ENCODE results near the gene GPR160.

Gene GPR160

DNA sequence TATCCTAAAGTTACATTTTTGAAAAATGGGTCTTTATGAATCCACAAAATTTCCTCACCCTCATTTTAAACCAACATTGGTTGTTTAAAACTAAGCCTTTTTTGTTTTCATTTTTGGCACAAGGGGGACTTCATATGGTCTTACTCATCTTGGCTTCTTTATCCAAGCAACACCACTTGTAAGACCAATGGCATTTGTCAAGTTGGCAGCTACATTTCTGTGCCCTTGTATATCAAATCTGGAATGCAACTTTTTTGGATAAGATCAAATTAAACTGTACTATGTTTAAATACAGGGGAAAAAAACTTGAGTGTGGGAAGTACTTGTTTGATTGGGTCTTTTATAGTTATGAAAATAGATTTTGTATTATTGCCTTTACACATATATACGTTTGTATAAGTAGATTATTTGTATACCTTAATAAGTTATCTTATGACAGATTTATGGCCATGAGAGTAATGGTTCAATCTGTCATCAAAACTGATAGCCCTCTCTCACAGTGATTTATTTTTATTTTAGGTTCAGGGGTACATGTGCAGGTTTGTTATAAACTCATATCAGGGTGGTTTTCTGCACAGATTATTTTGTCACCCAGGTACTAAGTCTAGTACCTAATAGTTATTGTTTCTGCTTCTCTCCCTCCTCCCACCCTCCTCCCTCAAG is 43.4 kb downstream of the GPR160 start:
- ChIA-PET CTCF (no interaction called here), POLR2A (ENCODE audit: low non-redundant PET) (no interaction called here)
- DNase-seq (ENCODE audit: low spot score) = no peak
- no peak overlapping the region for H3K27ac ChIP-seq
- TF ChIP-seq, protein P1, sequence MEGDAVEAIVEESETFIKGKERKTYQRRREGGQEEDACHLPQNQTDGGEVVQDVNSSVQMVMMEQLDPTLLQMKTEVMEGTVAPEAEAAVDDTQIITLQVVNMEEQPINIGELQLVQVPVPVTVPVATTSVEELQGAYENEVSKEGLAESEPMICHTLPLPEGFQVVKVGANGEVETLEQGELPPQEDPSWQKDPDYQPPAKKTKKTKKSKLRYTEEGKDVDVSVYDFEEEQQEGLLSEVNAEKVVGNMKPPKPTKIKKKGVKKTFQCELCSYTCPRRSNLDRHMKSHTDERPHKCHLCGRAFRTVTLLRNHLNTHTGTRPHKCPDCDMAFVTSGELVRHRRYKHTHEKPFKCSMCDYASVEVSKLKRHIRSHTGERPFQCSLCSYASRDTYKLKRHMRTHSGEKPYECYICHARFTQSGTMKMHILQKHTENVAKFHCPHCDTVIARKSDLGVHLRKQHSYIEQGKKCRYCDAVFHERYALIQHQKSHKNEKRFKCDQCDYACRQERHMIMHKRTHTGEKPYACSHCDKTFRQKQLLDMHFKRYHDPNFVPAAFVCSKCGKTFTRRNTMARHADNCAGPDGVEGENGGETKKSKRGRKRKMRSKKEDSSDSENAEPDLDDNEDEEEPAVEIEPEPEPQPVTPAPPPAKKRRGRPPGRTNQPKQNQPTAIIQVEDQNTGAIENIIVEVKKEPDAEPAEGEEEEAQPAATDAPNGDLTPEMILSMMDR (conservative IDR thresholded peaks at IDR 0.05; ENCODE audit: low read depth) = no peak

DNA sequence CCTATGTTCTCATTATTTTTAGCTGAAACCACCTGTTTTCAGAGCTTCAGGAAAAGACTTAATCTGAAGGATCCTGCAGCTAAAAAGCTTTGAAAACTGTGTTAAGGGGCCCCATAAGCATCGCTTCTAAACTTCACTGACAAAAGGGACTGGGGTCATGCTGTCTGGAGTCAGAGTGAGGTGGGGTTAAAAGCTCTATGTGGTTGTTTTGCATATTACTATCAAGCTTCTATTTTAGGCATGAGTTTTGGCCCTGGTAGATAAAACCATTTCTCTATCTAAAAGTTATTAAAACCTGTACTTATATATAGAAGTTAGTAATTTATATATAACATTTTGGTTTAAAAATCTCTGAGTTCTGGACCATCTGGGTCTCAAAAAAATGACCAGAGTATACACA is 45.5 kb downstream of the GPR160 start:
- DNase-seq (ENCODE audit: low spot score) = no peak
- POLR2A ChIA-PET (ENCODE audit: low non-redundant PET) = no interaction called here
- no peak overlapping the region for H3K27ac ChIP-seq
- CTCF ChIA-PET = interaction anchor here (0.7 kb wide), 1 partner anchor 72 kb away, joined by 4 read pairs; no protein-coding TSS in a partner anchor
- TF ChIP-seq, protein P1 (conservative IDR thresholded peaks at IDR 0.05; ENCODE audit: low read depth) = no peak

DNA sequence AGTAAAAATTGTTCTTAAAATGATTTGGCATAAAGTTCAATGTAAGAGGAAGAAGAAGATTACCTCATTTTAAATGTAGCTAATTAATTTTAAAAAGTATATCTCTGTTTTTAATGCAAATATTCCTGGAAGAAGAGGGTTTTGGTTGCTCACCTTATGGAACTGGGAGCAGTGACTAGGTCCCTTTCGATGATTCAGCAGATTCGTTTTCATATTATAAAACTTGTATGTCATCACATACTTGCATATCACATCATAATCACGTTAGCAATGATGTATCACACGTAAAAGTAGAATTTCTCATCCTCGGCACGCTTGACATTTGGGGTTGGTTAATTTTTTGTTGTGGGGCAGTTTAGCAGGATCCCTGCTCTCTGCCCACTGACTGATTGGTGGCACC is 47.6 kb downstream of the GPR160 start:
- TF ChIP-seq, protein P1 (conservative IDR thresholded peaks at IDR 0.05; ENCODE audit: low read depth) = no peak
- ChIA-PET POLR2A (ENCODE audit: low non-redundant PET) (no interaction called here), CTCF (no interaction called here)

DNA sequence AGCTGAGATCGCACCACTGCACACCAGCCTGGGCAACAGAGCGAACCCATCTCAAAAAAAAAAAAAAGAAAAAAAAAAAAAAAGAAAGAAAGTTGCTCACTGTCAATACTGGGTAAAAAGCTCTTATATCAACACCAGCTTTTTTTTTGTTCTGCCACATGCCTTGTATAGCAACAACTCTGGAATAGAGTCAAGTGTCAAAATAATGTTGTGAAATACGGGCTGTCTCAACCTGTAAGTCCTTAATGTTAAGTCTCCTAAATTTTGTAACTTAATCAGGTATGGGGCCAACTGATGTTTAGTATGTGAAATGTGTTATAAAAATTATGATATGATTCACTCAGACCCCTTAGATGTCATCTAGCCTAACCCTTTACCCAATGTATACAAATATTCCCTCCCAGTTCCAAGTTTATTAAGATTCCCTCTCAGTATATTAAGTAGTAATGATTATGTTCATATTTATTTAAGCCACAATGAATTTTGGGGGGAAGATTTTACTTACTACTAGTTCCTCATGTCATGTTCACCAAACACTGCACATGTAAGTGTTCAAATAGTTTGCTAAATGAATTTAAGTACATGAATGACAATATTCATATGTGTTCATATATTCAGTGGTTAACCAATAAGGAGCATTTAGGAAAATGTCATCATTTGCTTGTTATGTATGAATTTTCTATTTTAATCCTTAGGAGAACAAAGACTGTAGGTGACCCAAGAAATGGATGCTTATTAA is 52.2 kb downstream of the GPR160 start:
- CTCF ChIA-PET = no interaction called here
- POLR2A ChIA-PET (ENCODE audit: low non-redundant PET) = no interaction called here
- TF ChIP-seq, protein P1 (conservative IDR thresholded peaks at IDR 0.05; ENCODE audit: low read depth) = no peak
- H3K27ac ChIP-seq = no peak overlapping the region
- DNase-seq (ENCODE audit: low spot score) = no peak

More for the DNA sequence above, 47.6 kb downstream of the GPR160 start:
- H3K27ac ChIP-seq = no peak overlapping the region
- DNase-seq (ENCODE audit: low spot score) = no peak

DNA sequence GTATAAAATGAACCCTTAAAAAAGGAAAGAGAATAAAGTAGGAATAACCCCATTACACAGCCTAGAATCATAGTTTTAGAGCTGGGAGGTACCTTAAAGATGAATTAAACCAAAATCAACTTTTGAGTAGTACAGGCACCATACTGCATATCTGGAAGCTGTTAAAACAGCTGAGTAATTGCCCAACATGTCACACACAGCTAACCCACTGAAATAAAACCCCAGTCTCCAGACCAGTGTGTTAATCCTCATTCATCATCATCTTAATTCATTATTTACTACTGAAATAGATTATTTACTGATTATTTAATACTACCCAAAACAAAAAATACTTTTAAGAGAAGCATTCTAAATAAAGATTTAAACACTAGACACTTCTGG is 52.8 kb downstream of the GPR160 start:
- CTCF ChIA-PET = no interaction called here
- H3K27ac ChIP-seq = no peak overlapping the region
- no peak for DNase-seq (ENCODE audit: low spot score)
- TF ChIP-seq, protein P1 (conservative IDR thresholded peaks at IDR 0.05; ENCODE audit: low read depth) = no peak
- POLR2A ChIA-PET (ENCODE audit: low non-redundant PET) = no interaction called here

DNA sequence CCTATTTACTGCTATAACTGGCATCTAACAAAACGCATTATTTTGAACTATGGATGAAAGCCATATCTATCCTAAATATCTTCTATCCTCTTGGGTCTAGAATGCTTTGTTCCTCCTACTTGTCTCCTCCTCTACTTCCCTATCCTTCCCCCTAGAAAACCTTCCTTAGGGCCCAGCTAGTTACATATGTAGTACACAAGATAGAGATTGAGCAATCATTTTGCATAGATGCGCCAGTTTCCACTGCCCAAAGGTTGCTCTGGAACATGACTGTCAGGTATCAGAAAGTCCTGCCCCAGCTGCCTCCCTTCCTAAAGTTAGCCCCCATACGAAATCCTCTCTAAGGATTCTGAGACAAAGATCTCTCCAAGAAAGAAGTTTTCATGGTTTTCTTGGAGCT is 55.1 kb downstream of the GPR160 start:
- POLR2A ChIA-PET (ENCODE audit: low non-redundant PET) = no interaction called here
- DNase-seq (ENCODE audit: low spot score) = no peak
- CTCF ChIA-PET = interaction anchor here (0.5 to 0.6 kb wide), 2 partner anchors 13 to 43 kb away, joined by 4 to 8 read pairs; no protein-coding TSS in a partner anchor
- TF ChIP-seq, protein P1 (conservative IDR thresholded peaks at IDR 0.05; ENCODE audit: low read depth) = no peak
- no peak overlapping the region for H3K27ac ChIP-seq

Data from RWPE1 (cell line).